Cardiac muscle cell (in vitro differentiated cells and primary cell): Measurements from ENCODE around the gene DLL1. TPM values are rescaled to one million over a fixed set of nuclear protein-coding genes. Genes with fewer than 3 reads are reported as not detected.
A peak's percentile ranks its signal among the peaks of the same experiment; 100 is the strongest.
"Not testable (repeated sequence)": the region's sequence is repeated elsewhere in the genome, so short reads cannot be mapped to it uniquely, and the experiment has no call there.

ENCODE experiments used
- DNase-seq, 2 donors: peaks; one replicate each; pipeline versions ENCODE4 v3.0.0 to v3.0.0-alpha.2; 2010 to 2017; ENCODE audit warnings: low read depth in 1 of 2, low spot score in 1 of 2
- H3K27ac ChIP-seq: fragments of 200-600 bp; sonication (generic); 2 replicates; pipeline ENCODE4 v1.5.1; 2016
- H3K27me3 ChIP-seq: fragments of 200-600 bp; sonication (generic); 2 replicates; pipeline ENCODE4 v1.6.0; 2016; ENCODE audit warnings: control low read depth
- H3K36me3 ChIP-seq: fragments of 200-600 bp; sonication (generic); 2 replicates; pipeline ENCODE4 v1.5.1; 2016; ENCODE audit warnings: control low read depth
- H3K4me1 ChIP-seq: fragments of 200-600 bp; sonication (generic); 2 replicates; pipeline ENCODE4 v1.8.1; 2017; ENCODE audit warnings: low read depth, mild to moderate bottlenecking, mixed run types
- H3K4me3 ChIP-seq: fragments of 200-600 bp; sonication (generic); 2 replicates; pipeline ENCODE4 v1.5.1; 2016; ENCODE audit warnings: mild to moderate bottlenecking
- H3K9me3 ChIP-seq: fragments of 200-600 bp; sonication (generic); 2 replicates; pipeline ENCODE4 v1.5.1; 2017; ENCODE audit warnings: low read depth, mild to moderate bottlenecking, control low read depth
- polyA plus RNA-seq: library from polyadenylated mRNA; unstranded; fragments of >200 nt; fragmentation: Nextera tagmentation; extraction: Ambion mirVana; gene quantifications from 2 replicates; pipeline ENCODE4 v1.2.1, GENCODE V29; 2016
- total RNA-seq: library from RNA; depleted of rRNA; stranded (reverse); fragments of >200 nt; gene quantifications from 2 replicates; pipeline ENCODE4 v1.2.3, GENCODE V29; 2016
- TF ChIP-seq, protein P1 (sequence below): IDR thresholded peaks from 2 replicates; pipeline ENCODE4 v1.5.1; 2012; ENCODE audit warnings: low read depth, mild to moderate bottlenecking, low read length

DLL1 gene, protein sequence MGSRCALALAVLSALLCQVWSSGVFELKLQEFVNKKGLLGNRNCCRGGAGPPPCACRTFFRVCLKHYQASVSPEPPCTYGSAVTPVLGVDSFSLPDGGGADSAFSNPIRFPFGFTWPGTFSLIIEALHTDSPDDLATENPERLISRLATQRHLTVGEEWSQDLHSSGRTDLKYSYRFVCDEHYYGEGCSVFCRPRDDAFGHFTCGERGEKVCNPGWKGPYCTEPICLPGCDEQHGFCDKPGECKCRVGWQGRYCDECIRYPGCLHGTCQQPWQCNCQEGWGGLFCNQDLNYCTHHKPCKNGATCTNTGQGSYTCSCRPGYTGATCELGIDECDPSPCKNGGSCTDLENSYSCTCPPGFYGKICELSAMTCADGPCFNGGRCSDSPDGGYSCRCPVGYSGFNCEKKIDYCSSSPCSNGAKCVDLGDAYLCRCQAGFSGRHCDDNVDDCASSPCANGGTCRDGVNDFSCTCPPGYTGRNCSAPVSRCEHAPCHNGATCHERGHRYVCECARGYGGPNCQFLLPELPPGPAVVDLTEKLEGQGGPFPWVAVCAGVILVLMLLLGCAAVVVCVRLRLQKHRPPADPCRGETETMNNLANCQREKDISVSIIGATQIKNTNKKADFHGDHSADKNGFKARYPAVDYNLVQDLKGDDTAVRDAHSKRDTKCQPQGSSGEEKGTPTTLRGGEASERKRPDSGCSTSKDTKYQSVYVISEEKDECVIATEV
- 4.3 and 4.7 TPM in 2 replicates for total RNA-seq
- 2.2 and 5.3 TPM in 2 replicates for polyA plus RNA-seq

DNA sequence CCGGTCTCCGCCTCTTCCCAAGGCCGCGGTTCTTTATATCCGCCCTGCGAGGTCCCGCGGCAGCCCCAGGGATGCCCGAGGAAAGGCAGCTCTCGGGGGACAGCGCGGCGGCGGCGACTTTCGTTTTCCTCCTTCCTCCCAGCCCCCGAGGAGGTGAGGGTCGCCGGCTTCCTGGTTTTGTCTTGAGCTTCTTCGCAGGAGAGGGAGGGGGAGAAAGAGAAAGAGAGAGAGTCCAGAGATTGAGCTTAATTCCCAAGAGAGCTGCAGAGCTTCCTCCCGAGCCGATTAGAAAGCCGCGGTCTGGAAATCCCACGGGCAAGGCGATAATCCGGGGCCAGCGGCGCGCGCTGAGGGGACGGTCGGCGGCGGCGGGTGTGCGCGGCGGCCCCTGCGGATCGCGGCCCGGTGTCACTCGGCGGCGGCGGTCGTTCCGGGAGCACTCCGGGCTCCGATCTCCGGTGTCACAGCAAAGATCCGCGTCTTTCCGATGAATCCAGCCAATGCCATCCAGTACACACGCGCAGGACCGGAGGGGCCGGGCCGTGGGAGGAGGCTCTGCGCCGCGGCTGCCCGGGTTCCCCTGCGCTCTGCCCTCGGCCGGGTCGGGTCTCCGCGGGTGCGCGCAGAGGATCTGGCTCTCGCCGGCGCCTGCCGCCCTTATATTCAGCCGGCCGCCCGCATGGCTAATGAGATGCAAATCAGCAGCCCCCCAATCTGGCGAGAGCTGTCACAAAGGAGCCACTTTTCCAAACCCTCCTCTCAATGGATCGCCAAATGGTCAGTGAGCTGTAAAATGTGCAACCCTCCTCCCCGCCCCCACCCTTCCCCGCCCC lies at the start of gene DLL1:
Gene DLL1, minus strand, starts transcription at position 783 of the 833 bp plus-strand sequence. CDS start 939 bp downstream, outside the sequence.
- Histone ChIP-seq H3K27ac (no peak within 1 kb of the TSS), H3K4me1 (peaks cover 13% of the 10 kb centered on the region), H3K27me3 (peaks cover 90% of the 10 kb centered on the region), H3K36me3 (no peaks in the 10 kb centered on the region), H3K4me3 (peak within 1 kb of the TSS; percentile 43), H3K9me3 (no peaks in the 10 kb centered on the region)
- TF ChIP-seq, protein P1, sequence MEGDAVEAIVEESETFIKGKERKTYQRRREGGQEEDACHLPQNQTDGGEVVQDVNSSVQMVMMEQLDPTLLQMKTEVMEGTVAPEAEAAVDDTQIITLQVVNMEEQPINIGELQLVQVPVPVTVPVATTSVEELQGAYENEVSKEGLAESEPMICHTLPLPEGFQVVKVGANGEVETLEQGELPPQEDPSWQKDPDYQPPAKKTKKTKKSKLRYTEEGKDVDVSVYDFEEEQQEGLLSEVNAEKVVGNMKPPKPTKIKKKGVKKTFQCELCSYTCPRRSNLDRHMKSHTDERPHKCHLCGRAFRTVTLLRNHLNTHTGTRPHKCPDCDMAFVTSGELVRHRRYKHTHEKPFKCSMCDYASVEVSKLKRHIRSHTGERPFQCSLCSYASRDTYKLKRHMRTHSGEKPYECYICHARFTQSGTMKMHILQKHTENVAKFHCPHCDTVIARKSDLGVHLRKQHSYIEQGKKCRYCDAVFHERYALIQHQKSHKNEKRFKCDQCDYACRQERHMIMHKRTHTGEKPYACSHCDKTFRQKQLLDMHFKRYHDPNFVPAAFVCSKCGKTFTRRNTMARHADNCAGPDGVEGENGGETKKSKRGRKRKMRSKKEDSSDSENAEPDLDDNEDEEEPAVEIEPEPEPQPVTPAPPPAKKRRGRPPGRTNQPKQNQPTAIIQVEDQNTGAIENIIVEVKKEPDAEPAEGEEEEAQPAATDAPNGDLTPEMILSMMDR = no peak
- peak; percentile 51 to 68 for DNase-seq

DNA sequence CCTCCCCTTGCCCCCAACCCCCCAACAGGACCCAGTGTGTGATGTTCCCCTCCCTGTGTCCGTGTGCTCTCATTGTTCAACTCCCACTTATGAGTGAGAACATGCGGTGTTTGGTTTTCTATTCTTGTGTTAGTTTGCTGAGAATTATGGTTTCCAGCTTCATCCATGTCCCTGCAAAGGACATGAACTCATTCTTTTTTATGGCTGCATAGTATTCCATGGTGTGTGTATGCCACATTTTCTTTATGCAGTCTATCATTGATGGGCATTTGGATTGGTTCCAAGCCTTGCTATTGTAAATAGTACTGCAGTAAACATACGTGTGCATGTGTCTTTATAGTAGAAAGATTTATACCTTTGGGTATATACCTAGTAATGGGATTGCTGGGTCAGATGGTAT lies 44.3 kb upstream of the DLL1 start:
- DNase-seq, H3K9me3 ChIP-seq, H3K27ac ChIP-seq, H3K4me1 ChIP-seq, H3K4me3 ChIP-seq, H3K27me3 ChIP-seq: not testable (repeated sequence)
- peaks cover 26% of the 10 kb centered on the region for H3K36me3 ChIP-seq

DNA sequence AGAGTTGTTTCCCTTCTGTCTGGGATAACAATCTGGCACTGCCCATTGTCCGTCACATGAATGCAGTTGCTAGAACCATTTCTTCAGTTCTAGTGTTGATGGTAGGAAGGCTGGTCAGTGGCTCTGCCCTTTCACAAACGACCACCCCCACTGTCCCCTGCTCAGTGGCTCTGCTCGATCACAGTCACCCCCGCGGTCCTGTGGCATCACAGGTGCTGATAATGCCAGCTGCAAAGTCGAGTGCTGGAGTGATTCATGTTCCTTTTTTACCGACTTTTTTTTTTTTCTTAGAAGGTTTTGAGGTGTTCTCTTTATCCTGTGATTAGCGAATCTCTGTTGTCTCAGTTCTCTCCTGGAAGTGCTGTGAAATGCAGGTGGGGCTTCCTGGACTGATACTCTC lies 38.4 kb upstream of the DLL1 start:
- H3K27me3 ChIP-seq = no peaks in the 10 kb centered on the region
- H3K27ac ChIP-seq = no peak overlapping the region
- H3K4me3 ChIP-seq = no peak overlapping the region
- TF ChIP-seq, protein P1 = no peak
- no peaks in the 10 kb centered on the region for H3K9me3 ChIP-seq
- peaks cover 32% of the 10 kb centered on the region for H3K36me3 ChIP-seq
- no peaks in the 10 kb centered on the region for H3K4me1 ChIP-seq
- DNase-seq = no peak

DNA sequence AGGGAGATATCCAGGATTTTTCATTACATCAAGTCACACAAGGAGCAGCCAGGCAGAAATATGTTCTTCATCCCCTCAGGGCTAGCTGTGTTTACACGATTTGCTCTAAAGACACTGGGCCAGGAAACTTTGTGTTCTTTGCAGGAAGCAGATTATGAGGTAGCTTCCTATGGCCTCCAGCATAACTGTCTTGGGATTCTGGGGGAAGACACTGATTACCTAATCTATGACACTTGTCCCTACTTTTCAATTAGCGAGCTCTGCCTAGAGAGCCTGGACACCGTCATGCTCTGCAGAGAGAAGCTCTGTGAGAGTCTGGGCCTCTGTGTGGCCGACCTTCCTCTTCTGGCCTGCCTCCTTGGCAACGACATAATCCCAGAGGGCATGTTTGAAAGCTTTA lies 26.8 kb upstream of the DLL1 start:
- Histone ChIP-seq H3K9me3 (no peaks in the 10 kb centered on the region), H3K27me3 (no peaks in the 10 kb centered on the region), H3K4me3 (no peak overlapping the region), H3K4me1 (peaks cover 20% of the 10 kb centered on the region), H3K27ac (no peak overlapping the region), H3K36me3 (no peaks in the 10 kb centered on the region)
- DNase-seq = no peak
- TF ChIP-seq, protein P1 = no peak

DNA sequence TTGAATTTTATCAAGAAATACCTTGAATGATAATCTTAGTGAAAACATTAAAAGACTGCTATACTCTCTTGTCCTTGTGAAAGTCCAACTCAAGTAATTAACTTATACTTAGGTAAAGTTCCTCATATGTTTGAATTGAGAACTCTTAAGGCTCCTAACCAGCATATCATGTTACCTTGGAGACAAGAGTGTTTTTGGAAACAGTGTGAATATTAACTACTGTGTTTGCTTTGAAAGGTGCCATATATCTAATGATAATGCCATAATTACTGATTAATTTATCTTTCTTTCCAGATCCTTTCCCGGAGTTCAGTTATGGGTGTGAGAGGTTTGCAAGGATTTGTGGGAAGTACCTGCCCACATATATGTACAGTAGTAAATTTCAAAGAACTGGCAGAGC lies 26.2 kb upstream of the DLL1 start:
- TF ChIP-seq, protein P1 = no peak
- no peaks in the 10 kb centered on the region for H3K27me3 ChIP-seq
- H3K4me1 ChIP-seq = peaks cover 20% of the 10 kb centered on the region
- no peak for DNase-seq
- H3K36me3 ChIP-seq = no peaks in the 10 kb centered on the region
- no peaks in the 10 kb centered on the region for H3K9me3 ChIP-seq
- H3K27ac ChIP-seq = no peak overlapping the region
- H3K4me3 ChIP-seq = no peak overlapping the region
